Activated CD4-positive, alpha-beta T cell treated with anti-CD3 and anti-CD28 coated beads, Interleukin-2, amount 50 U/mL, for 16 hours (primary cell): ENCODE measurements around the gene SEMA4C.

Experiments
- DNase-seq: peaks from one replicate; pipeline ENCODE4 v3.0.0-alpha.2; 2020

The SEMA4C gene

GRCh38 chr2:96869822-96870625 is at the start of gene SEMA4C:
Gene SEMA4C, minus strand, starts transcription at chr2:96870080. Its CDS starts 2,194 bp downstream, at chr2:96867886.
- no peak for DNase-seq

GRCh38 chr2:96918754-96919550 is 49.1 kb upstream of the SEMA4C start:
- no peak for DNase-seq

GRCh38 chr2:96918092-96918753 is 48.3 kb upstream of the SEMA4C start:
- no peak for DNase-seq

GRCh38 chr2:96916646-96917543 is 47.0 kb upstream of the SEMA4C start:
- no peak for DNase-seq

- DNase-seq: no peak
These were observed 46.3 kb upstream of the SEMA4C start for GRCh38 chr2:96916156-96916630.

GRCh38 chr2:96914332-96914731 is 44.5 kb upstream of the SEMA4C start:
- no peak for DNase-seq

GRCh38 chr2:96913398-96914202 is 43.7 kb upstream of the SEMA4C start:
- DNase-seq: peak; percentile 41

GRCh38 chr2:96913117-96913397 is 43.2 kb upstream of the SEMA4C start:
- DNase-seq: no peak

- no peak for DNase-seq
These were observed 42.7 kb upstream of the SEMA4C start for GRCh38 chr2:96912346-96913116.

GRCh38 chr2:96909611-96910021 is 39.7 kb upstream of the SEMA4C start:
- DNase-seq: no peak

- DNase-seq: no peak
These were observed 37.5 kb upstream of the SEMA4C start for GRCh38 chr2:96907115-96908041.

- DNase-seq: no peak
These were observed 36.8 kb upstream of the SEMA4C start for GRCh38 chr2:96906729-96907114.

- DNase-seq: no peak
These were observed 33.9 kb upstream of the SEMA4C start for GRCh38 chr2:96903815-96904214.

GRCh38 chr2:96903318-96903717 is 33.4 kb upstream of the SEMA4C start:
- no peak for DNase-seq

GRCh38 chr2:96900237-96900636 is 30.4 kb upstream of the SEMA4C start:
- no peak for DNase-seq

- no peak for DNase-seq
These were observed 29.5 kb upstream of the SEMA4C start for GRCh38 chr2:96899413-96899741.

GRCh38 chr2:96898641-96899412 is 28.9 kb upstream of the SEMA4C start:
- DNase-seq: no peak

GRCh38 chr2:96898135-96898505 is 28.2 kb upstream of the SEMA4C start:
- no peak for DNase-seq

GRCh38 chr2:96897491-96898134 is 27.7 kb upstream of the SEMA4C start:
- no peak for DNase-seq
